Endothelial cell (in vitro differentiated cells): Measurements from ENCODE around the gene TAL1. TPM values are rescaled to one million over a fixed set of nuclear protein-coding genes. Genes with fewer than 3 reads are reported as not detected.

Experiments
- DNase-seq: peaks from one replicate; pipeline ENCODE4 v3.0.0; 2021; ENCODE audit warnings: low spot score
- H3K27ac Mint-ChIP-seq: one replicate; pipeline ENCODE4 v1.8.0; 2021; ENCODE audit warnings: mixed read lengths, inconsistent platforms; ENCODE audit not compliant: unreplicated experiment
- H3K27me3 Mint-ChIP-seq: one replicate; pipeline ENCODE4 v1.8.0; 2021; ENCODE audit warnings: mild to moderate bottlenecking, moderate library complexity, mixed read lengths, inconsistent platforms; ENCODE audit not compliant: unreplicated experiment
- H3K36me3 Mint-ChIP-seq: one replicate; pipeline ENCODE4 v1.8.0; 2021; ENCODE audit warnings: mild to moderate bottlenecking, low read depth, mixed read lengths, inconsistent platforms; ENCODE audit not compliant: unreplicated experiment
- H3K4me1 Mint-ChIP-seq: one replicate; pipeline ENCODE4 v1.8.0; 2021; ENCODE audit warnings: mild to moderate bottlenecking, mixed read lengths, inconsistent platforms; ENCODE audit not compliant: unreplicated experiment
- H3K4me3 Mint-ChIP-seq: one replicate; pipeline ENCODE4 v1.8.0; 2021; ENCODE audit warnings: mild to moderate bottlenecking, mixed read lengths, inconsistent platforms; ENCODE audit not compliant: unreplicated experiment
- H3K9me3 Mint-ChIP-seq: one replicate; pipeline ENCODE4 v1.8.0; 2021; ENCODE audit warnings: mixed read lengths, inconsistent platforms; ENCODE audit not compliant: unreplicated experiment
- total RNA-seq: library from RNA; stranded (reverse); fragmentation: NEBNext Ultra II Directional; extraction: Animal tissue kit (Norgen Biotek cat#: 25700); gene quantifications from one replicate; pipeline ENCODE4 v1.2.1, GENCODE V29; 2021; ENCODE audit not compliant: unreplicated experiment
- TF ChIP-seq, protein P1 (sequence below): fragments of 200-600 bp; sonication (generic); IDR thresholded peaks from one replicate; pipeline ENCODE4 v1.5.0; 2021; ENCODE audit warnings: antibody characterized with exemption; ENCODE audit not compliant: unreplicated experiment

Gene TAL1
- total RNA-seq, 1 donor from 2014 or later = 199 TPM

- no peak for DNase-seq
- H3K4me3 Mint-ChIP-seq = no peak overlapping the region
- H3K4me1 Mint-ChIP-seq = peaks cover 13% of the 10 kb centered on the region
- no peaks in the 10 kb centered on the region for H3K27me3 Mint-ChIP-seq
- TF ChIP-seq, protein P1, sequence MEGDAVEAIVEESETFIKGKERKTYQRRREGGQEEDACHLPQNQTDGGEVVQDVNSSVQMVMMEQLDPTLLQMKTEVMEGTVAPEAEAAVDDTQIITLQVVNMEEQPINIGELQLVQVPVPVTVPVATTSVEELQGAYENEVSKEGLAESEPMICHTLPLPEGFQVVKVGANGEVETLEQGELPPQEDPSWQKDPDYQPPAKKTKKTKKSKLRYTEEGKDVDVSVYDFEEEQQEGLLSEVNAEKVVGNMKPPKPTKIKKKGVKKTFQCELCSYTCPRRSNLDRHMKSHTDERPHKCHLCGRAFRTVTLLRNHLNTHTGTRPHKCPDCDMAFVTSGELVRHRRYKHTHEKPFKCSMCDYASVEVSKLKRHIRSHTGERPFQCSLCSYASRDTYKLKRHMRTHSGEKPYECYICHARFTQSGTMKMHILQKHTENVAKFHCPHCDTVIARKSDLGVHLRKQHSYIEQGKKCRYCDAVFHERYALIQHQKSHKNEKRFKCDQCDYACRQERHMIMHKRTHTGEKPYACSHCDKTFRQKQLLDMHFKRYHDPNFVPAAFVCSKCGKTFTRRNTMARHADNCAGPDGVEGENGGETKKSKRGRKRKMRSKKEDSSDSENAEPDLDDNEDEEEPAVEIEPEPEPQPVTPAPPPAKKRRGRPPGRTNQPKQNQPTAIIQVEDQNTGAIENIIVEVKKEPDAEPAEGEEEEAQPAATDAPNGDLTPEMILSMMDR = no peak
- H3K36me3 Mint-ChIP-seq = no peaks in the 10 kb centered on the region
- no peaks in the 10 kb centered on the region for H3K9me3 Mint-ChIP-seq
- no peak overlapping the region for H3K27ac Mint-ChIP-seq
Measured at GRCh38 chr1:47257224-47257623, 25.2 kb upstream of the TAL1 start.

GRCh38 chr1:47252795-47253194 lies 20.8 kb upstream of the TAL1 start:
- Mint-ChIP-seq H3K36me3 (peaks cover 2% of the 10 kb centered on the region), H3K4me3 (no peak overlapping the region), H3K9me3 (no peaks in the 10 kb centered on the region), H3K4me1 (peaks cover 13% of the 10 kb centered on the region), H3K27ac (peak overlapping the region; percentile 15), H3K27me3 (no peaks in the 10 kb centered on the region)
- no peak for DNase-seq
- TF ChIP-seq, protein P1 = no peak

GRCh38 chr1:47252369-47252768 lies 20.3 kb upstream of the TAL1 start:
- H3K27me3 Mint-ChIP-seq = no peaks in the 10 kb centered on the region

DNA sequence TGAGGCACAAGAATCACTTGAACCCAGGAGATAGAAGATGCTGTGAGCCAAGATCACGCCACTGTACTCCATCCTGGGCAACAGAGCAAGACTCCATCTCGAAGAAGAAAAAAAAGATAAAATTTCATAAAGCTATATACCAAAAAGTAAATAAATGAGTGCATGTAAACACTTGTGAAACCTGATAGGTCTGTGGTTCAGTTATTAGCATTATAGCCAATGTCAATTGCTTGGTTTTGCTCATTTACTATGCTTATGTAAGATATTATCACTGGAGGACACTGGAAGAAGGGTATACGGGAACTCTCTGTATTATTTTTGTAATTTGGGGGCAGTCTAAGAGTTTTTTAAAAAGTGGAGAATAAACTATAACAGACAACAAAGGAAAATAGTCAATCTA lies 17.7 kb upstream of the TAL1 start:
- Mint-ChIP-seq H3K9me3 (no peaks in the 10 kb centered on the region), H3K4me1 (peaks cover 22% of the 10 kb centered on the region), H3K27me3 (peaks cover 2% of the 10 kb centered on the region), H3K27ac (no peak overlapping the region), H3K36me3 (peaks cover 2% of the 10 kb centered on the region), H3K4me3 (no peak overlapping the region)
- TF ChIP-seq, protein P1 = no peak
- no peak for DNase-seq

More at GRCh38 chr1:47252369-47252768, 20.3 kb upstream of the TAL1 start:
- peaks cover 15% of the 10 kb centered on the region for H3K4me1 Mint-ChIP-seq
- no peak for DNase-seq
- no peak overlapping the region for H3K4me3 Mint-ChIP-seq
- H3K27ac Mint-ChIP-seq = peak overlapping the region; percentile 15
- H3K9me3 Mint-ChIP-seq = no peaks in the 10 kb centered on the region
- peaks cover 2% of the 10 kb centered on the region for H3K36me3 Mint-ChIP-seq
- TF ChIP-seq, protein P1 = no peak

- Mint-ChIP-seq H3K9me3 (no peaks in the 10 kb centered on the region), H3K27ac (peak overlapping the region; percentile 99), H3K27me3 (peaks cover 7% of the 10 kb centered on the region), H3K4me1 (peaks cover 66% of the 10 kb centered on the region), H3K36me3 (no peaks in the 10 kb centered on the region), H3K4me3 (peak overlapping the region; percentile 29)
- DNase-seq = no peak
- TF ChIP-seq, protein P1 = no peak
Measured at GRCh38 chr1:47244339-47244862, 12.4 kb upstream of the TAL1 start.
